Peyer's patch (tissue), 4 donors: Measurements from ENCODE around the gene ANKH.

Experiments used
- CTCF ChIP-seq, 6 experiments: fragments of 450-650 bp in 4 of 6; fragments of 200-600 bp in 2 of 6; sonication (generic) in 1 of 6; IDR thresholded peaks; one replicate each; pipeline ENCODE4 v1.5.1; 2017 to 2019; ENCODE audit warnings: antibody characterized with exemption in 6 of 6, mild to moderate bottlenecking in 3 of 6, moderate library complexity in 1 of 6
- POLR2A ChIP-seq, 2 donors: fragments of 450-650 bp; IDR thresholded peaks; one replicate each; pipeline ENCODE4 v1.5.1; 2017; ENCODE audit warnings: antibody characterized with exemption in 2 of 2, mild to moderate bottlenecking in 2 of 2, moderate library complexity in 2 of 2

- TF ChIP-seq CTCF (IDR thresholded peaks at IDR 0.05) (no peak), POLR2A (IDR thresholded peaks at IDR 0.05) (no peak)
Measured at GRCh38 chr5:14659821-14660607, 211.6 kb downstream of the ANKH start.
